ENCODE results near the gene SYNJ1.
"Not testable (repeated sequence)": the region's sequence is repeated elsewhere in the genome, so short reads cannot be mapped to it uniquely, and the experiment has no call there.

Gene SYNJ1

GRCh38 chr21:32611471-32611997 lies 116.3 kb downstream of the SYNJ1 start:
- peaks cover 10% of the 10 kb centered on the region for H3K36me3 ChIP-seq (ENCODE audit: control insufficient read depth, insufficient read depth, low read length, severe bottlenecking)
- peak; percentile 68 for DNase-seq (ENCODE audit: low read depth)
- H3K9me3 ChIP-seq (ENCODE audit: control insufficient read depth, low read length): no peaks in the 10 kb centered on the region
- H3K4me3 ChIP-seq (ENCODE audit: low read length): peak overlapping the region; percentile 97
- H3K9ac ChIP-seq (ENCODE audit: low read length): peak overlapping the region; percentile 98
- H3K27me3 ChIP-seq (replicated peaks; ENCODE audit: control insufficient read depth, insufficient read depth, low read length): no peaks in the 10 kb centered on the region
- H3K4me1 ChIP-seq (ENCODE audit: control insufficient read depth, insufficient read depth, low read length): peaks cover 10% of the 10 kb centered on the region

- not testable (repeated sequence) for DNase-seq (ENCODE audit: low read depth); H3K27me3 ChIP-seq (replicated peaks; ENCODE audit: control insufficient read depth, insufficient read depth, low read length); H3K9me3 ChIP-seq (ENCODE audit: control insufficient read depth, low read length); H3K9ac ChIP-seq (ENCODE audit: low read length)
- Histone ChIP-seq H3K36me3 (ENCODE audit: control insufficient read depth, insufficient read depth, low read length, severe bottlenecking) (peaks cover 14% of the 10 kb centered on the region), H3K4me3 (ENCODE audit: low read length) (peak overlapping the region; percentile 97), H3K4me1 (ENCODE audit: control insufficient read depth, insufficient read depth, low read length) (peaks cover 10% of the 10 kb centered on the region)
Measured at GRCh38 chr21:32610940-32611339, 116.9 kb downstream of the SYNJ1 start.

- Histone ChIP-seq H3K4me1 (ENCODE audit: control insufficient read depth, insufficient read depth, low read length) (peaks cover 10% of the 10 kb centered on the region), H3K27me3 (replicated peaks; ENCODE audit: control insufficient read depth, insufficient read depth, low read length) (no peaks in the 10 kb centered on the region), H3K4me3 (ENCODE audit: low read length) (no peak overlapping the region), H3K9ac (ENCODE audit: low read length) (no peak overlapping the region), H3K36me3 (ENCODE audit: control insufficient read depth, insufficient read depth, low read length, severe bottlenecking) (peaks cover 34% of the 10 kb centered on the region), H3K9me3 (ENCODE audit: control insufficient read depth, low read length) (no peaks in the 10 kb centered on the region)
- DNase-seq (ENCODE audit: low read depth): no peak
Measured at GRCh38 chr21:32608851-32609250, 119.0 kb downstream of the SYNJ1 start.

GRCh38 chr21:32605469-32605868 lies 122.3 kb downstream of the SYNJ1 start:
- H3K9me3 ChIP-seq (ENCODE audit: control insufficient read depth, low read length): no peaks in the 10 kb centered on the region
- peaks cover under 1% of the 10 kb centered on the region for H3K4me1 ChIP-seq (ENCODE audit: control insufficient read depth, insufficient read depth, low read length)
- H3K4me3 ChIP-seq (ENCODE audit: low read length): no peak overlapping the region
- H3K27me3 ChIP-seq (replicated peaks; ENCODE audit: control insufficient read depth, insufficient read depth, low read length): no peaks in the 10 kb centered on the region
- no peak for DNase-seq (ENCODE audit: low read depth)
- no peak overlapping the region for H3K9ac ChIP-seq (ENCODE audit: low read length)
- peaks cover 58% of the 10 kb centered on the region for H3K36me3 ChIP-seq (ENCODE audit: control insufficient read depth, insufficient read depth, low read length, severe bottlenecking)

GRCh38 chr21:32604464-32604863 lies 123.3 kb downstream of the SYNJ1 start:
- Histone ChIP-seq H3K36me3 (ENCODE audit: control insufficient read depth, insufficient read depth, low read length, severe bottlenecking) (peaks cover 63% of the 10 kb centered on the region), H3K27me3 (replicated peaks; ENCODE audit: control insufficient read depth, insufficient read depth, low read length) (no peaks in the 10 kb centered on the region), H3K4me1 (ENCODE audit: control insufficient read depth, insufficient read depth, low read length) (no peaks in the 10 kb centered on the region), H3K4me3 (ENCODE audit: low read length) (no peak overlapping the region), H3K9ac (ENCODE audit: low read length) (no peak overlapping the region), H3K9me3 (ENCODE audit: control insufficient read depth, low read length) (no peaks in the 10 kb centered on the region)
- no peak for DNase-seq (ENCODE audit: low read depth)

GRCh38 chr21:32603131-32603530 lies 124.7 kb downstream of the SYNJ1 start:
- Histone ChIP-seq H3K36me3 (ENCODE audit: control insufficient read depth, insufficient read depth, low read length, severe bottlenecking) (peaks cover 66% of the 10 kb centered on the region), H3K9me3 (ENCODE audit: control insufficient read depth, low read length) (no peaks in the 10 kb centered on the region), H3K4me1 (ENCODE audit: control insufficient read depth, insufficient read depth, low read length) (no peaks in the 10 kb centered on the region), H3K9ac (ENCODE audit: low read length) (no peak overlapping the region), H3K4me3 (ENCODE audit: low read length) (no peak overlapping the region), H3K27me3 (replicated peaks; ENCODE audit: control insufficient read depth, insufficient read depth, low read length) (no peaks in the 10 kb centered on the region)
- DNase-seq (ENCODE audit: low read depth): no peak

DNA sequence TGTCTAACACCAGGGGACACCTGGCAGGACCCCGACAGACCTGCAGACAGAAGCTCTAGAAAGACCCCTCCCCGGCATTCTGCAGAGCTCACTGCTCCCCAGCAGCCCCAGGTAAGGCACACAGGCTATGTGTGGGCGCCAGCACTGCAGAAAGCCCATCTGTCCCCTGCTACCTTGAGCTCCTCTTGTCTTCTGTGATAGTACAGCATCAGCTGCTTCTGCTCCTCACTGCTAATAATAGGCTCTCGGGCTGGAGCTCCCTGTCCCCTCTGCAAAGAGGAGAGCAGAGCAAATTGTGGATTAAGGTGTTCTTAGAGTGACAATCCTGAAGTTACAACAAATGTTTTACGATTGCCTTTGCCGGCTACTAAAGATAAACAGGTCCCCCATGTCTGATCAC lies 125.7 kb downstream of the SYNJ1 start:
- Histone ChIP-seq H3K9me3 (ENCODE audit: control insufficient read depth, low read length) (no peaks in the 10 kb centered on the region), H3K9ac (ENCODE audit: low read length) (no peak overlapping the region), H3K4me3 (ENCODE audit: low read length) (no peak overlapping the region), H3K27me3 (replicated peaks; ENCODE audit: control insufficient read depth, insufficient read depth, low read length) (no peaks in the 10 kb centered on the region), H3K4me1 (ENCODE audit: control insufficient read depth, insufficient read depth, low read length) (no peaks in the 10 kb centered on the region), H3K36me3 (ENCODE audit: control insufficient read depth, insufficient read depth, low read length, severe bottlenecking) (peaks cover 62% of the 10 kb centered on the region)
- no peak for DNase-seq (ENCODE audit: low read depth)

DNA sequence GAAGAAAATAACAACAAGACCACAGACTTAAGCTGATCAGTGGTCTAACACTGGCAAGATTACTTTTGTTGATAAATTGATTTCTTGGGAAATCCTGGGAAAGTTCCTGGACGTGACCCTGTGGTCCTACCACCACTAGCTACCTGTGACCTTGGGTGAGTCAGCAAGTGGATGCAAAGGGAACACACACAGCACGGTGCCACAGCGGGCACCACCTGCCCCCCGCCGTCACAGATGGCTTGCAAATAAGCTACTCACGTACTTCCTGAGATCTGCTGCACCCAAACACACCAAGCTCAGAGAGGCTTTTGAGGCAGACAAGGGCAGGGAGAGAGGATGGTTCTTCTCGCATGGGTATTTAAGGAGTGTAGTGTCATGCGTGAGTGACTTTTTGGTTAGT lies 128.3 kb downstream of the SYNJ1 start:
- H3K4me3 ChIP-seq (ENCODE audit: low read length): no peak overlapping the region
- DNase-seq (ENCODE audit: low read depth): no peak
- peaks cover 39% of the 10 kb centered on the region for H3K36me3 ChIP-seq (ENCODE audit: control insufficient read depth, insufficient read depth, low read length, severe bottlenecking)

GRCh38 chr21:32599091-32599490 lies 128.7 kb downstream of the SYNJ1 start:
- Histone ChIP-seq H3K36me3 (ENCODE audit: control insufficient read depth, insufficient read depth, low read length, severe bottlenecking) (peaks cover 34% of the 10 kb centered on the region), H3K9me3 (ENCODE audit: control insufficient read depth, low read length) (no peaks in the 10 kb centered on the region), H3K4me3 (ENCODE audit: low read length) (no peak overlapping the region), H3K4me1 (ENCODE audit: control insufficient read depth, insufficient read depth, low read length) (peaks cover 2% of the 10 kb centered on the region), H3K27me3 (replicated peaks; ENCODE audit: control insufficient read depth, insufficient read depth, low read length) (no peaks in the 10 kb centered on the region), H3K9ac (ENCODE audit: low read length) (no peak overlapping the region)
- DNase-seq (ENCODE audit: low read depth): no peak

More for the DNA sequence above, 128.3 kb downstream of the SYNJ1 start:
- Histone ChIP-seq H3K9me3 (ENCODE audit: control insufficient read depth, low read length) (no peaks in the 10 kb centered on the region), H3K4me1 (ENCODE audit: control insufficient read depth, insufficient read depth, low read length) (peaks cover 2% of the 10 kb centered on the region), H3K27me3 (replicated peaks; ENCODE audit: control insufficient read depth, insufficient read depth, low read length) (no peaks in the 10 kb centered on the region), H3K9ac (ENCODE audit: low read length) (no peak overlapping the region)

DNA sequence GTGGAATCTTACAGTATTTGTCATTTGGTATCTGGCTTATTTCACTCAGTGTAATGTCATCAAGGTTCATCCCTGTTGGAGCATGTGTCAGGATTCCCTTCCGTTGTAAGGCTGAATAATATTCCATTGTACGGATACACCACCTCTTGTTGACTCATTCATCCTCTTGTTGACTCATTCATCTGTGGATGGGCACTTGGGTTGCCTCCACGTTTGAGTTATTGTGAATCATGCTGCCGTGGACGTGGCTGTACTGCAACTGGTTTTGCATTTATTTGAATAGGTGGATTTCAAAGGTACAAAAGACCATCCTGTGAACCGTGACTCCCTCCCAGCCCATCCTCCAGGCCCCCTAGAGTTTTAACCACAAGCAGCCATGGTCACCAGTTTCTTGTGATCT lies 130.6 kb downstream of the SYNJ1 start:
- H3K27me3 ChIP-seq (replicated peaks; ENCODE audit: control insufficient read depth, insufficient read depth, low read length): no peaks in the 10 kb centered on the region
- peaks cover 2% of the 10 kb centered on the region for H3K4me1 ChIP-seq (ENCODE audit: control insufficient read depth, insufficient read depth, low read length)
- no peak overlapping the region for H3K9ac ChIP-seq (ENCODE audit: low read length)
- H3K4me3 ChIP-seq (ENCODE audit: low read length): no peak overlapping the region
- H3K9me3 ChIP-seq (ENCODE audit: control insufficient read depth, low read length): no peaks in the 10 kb centered on the region
- peaks cover 16% of the 10 kb centered on the region for H3K36me3 ChIP-seq (ENCODE audit: control insufficient read depth, insufficient read depth, low read length, severe bottlenecking)
- DNase-seq (ENCODE audit: low read depth): peak; percentile 63

DNA sequence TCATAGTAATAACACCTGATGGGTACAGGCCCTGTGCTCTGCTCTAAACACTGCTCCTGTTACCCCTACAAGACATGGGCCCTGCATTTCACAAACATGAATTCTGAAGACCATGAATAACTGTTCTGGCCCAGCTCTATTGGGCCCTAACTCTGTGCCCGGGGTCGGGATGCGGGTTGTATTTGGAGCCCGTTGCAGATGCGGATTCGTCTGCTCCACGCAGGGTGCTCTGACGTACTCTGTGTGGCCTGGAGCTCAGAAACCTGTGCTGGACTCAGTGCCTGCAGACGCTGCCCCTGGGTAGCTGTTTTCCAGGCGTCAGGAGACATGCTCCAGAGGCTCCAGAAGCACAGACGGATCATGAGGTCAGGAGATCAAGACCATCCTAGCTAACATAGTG lies 132.4 kb downstream of the SYNJ1 start:
- no peak for DNase-seq (ENCODE audit: low read depth)
- H3K9ac ChIP-seq (ENCODE audit: low read length): no peak overlapping the region
- H3K9me3 ChIP-seq (ENCODE audit: control insufficient read depth, low read length): no peaks in the 10 kb centered on the region
- peaks cover 2% of the 10 kb centered on the region for H3K4me1 ChIP-seq (ENCODE audit: control insufficient read depth, insufficient read depth, low read length)
- H3K4me3 ChIP-seq (ENCODE audit: low read length): no peak overlapping the region
- no peaks in the 10 kb centered on the region for H3K27me3 ChIP-seq (replicated peaks; ENCODE audit: control insufficient read depth, insufficient read depth, low read length)
- peaks cover 8% of the 10 kb centered on the region for H3K36me3 ChIP-seq (ENCODE audit: control insufficient read depth, insufficient read depth, low read length, severe bottlenecking)

- peaks cover 2% of the 10 kb centered on the region for H3K4me1 ChIP-seq (ENCODE audit: control insufficient read depth, insufficient read depth, low read length)
- H3K27me3 ChIP-seq (replicated peaks; ENCODE audit: control insufficient read depth, insufficient read depth, low read length): no peaks in the 10 kb centered on the region
- H3K9me3 ChIP-seq (ENCODE audit: control insufficient read depth, low read length): no peaks in the 10 kb centered on the region
- H3K4me3 ChIP-seq (ENCODE audit: low read length): no peak overlapping the region
- H3K9ac ChIP-seq (ENCODE audit: low read length): no peak overlapping the region
- H3K36me3 ChIP-seq (ENCODE audit: control insufficient read depth, insufficient read depth, low read length, severe bottlenecking): no peaks in the 10 kb centered on the region
- DNase-seq (ENCODE audit: low read depth): no peak
Measured at GRCh38 chr21:32593690-32594089, 134.1 kb downstream of the SYNJ1 start.
